Activated CD4-positive, alpha-beta T cell treated with anti-CD3 and anti-CD28 coated beads, Interleukin-2, amount 10 ng/mL, durations not matched to agents 7 days and 5 days (primary cell): ENCODE measurements around the gene FAM222A. TPM values are rescaled to one million over a fixed set of nuclear protein-coding genes. Genes with fewer than 3 reads are reported as not detected.

Experiments
- CTCF ChIA-PET: fragments of 350-600 bp; sonication (Branson Sonifier 250); formaldehyde crosslinking; loops from one replicate; lab custom pipeline; 2021; ENCODE audit warnings: antibody characterized with exemption; lab: Charles Lee
- POLR2A ChIA-PET: fragments of 350-600 bp; sonication (Branson Sonifier 250); formaldehyde crosslinking; loops from one replicate; lab custom pipeline; 2021; ENCODE audit warnings: antibody characterized with exemption; lab: Charles Lee
- DNase-seq: peaks from one replicate; pipeline ENCODE4 v3.0.0-alpha.2; 2020
- H3K27ac Mint-ChIP-seq: one replicate; pipeline ENCODE4 v1.8.0; 2021; ENCODE audit warnings: mild to moderate bottlenecking, moderate library complexity, mixed read lengths
- H3K27me3 Mint-ChIP-seq: one replicate; pipeline ENCODE4 v1.8.0; 2021; ENCODE audit warnings: mixed read lengths
- H3K36me3 Mint-ChIP-seq: one replicate; pipeline ENCODE4 v1.8.0; 2021; ENCODE audit warnings: low read depth, mixed read lengths
- H3K4me1 Mint-ChIP-seq: one replicate; pipeline ENCODE4 v1.8.0; 2021; ENCODE audit warnings: mixed read lengths
- H3K4me3 Mint-ChIP-seq: one replicate; pipeline ENCODE4 v1.8.0; 2021; ENCODE audit warnings: mild to moderate bottlenecking, moderate library complexity, mixed read lengths
- H3K9me3 Mint-ChIP-seq: one replicate; pipeline ENCODE4 v1.8.0; 2021; ENCODE audit warnings: mixed read lengths
- total RNA-seq, 2 experiments: library from RNA; stranded (reverse); gene quantifications; one replicate each; pipeline ENCODE4 v1.2.3, GENCODE V29; 2021

Gene FAM222A
- total RNA-seq, 2 experiments from 2014 or later = 0.52 to 0.73 TPM

GRCh38 chr12:109732321-109733305, 19.0 kb downstream of the FAM222A start:
- no peak overlapping the region for H3K4me3 Mint-ChIP-seq
- no peak for DNase-seq
- H3K27me3 Mint-ChIP-seq = peaks cover 16% of the 10 kb centered on the region
- H3K27ac Mint-ChIP-seq = no peak overlapping the region
- ChIA-PET CTCF (interaction anchor here (1.2 kb wide), 1 partner anchor 26 kb away, joined by 4 read pairs; no protein-coding TSS in a partner anchor), POLR2A (no interaction called here)
- H3K4me1 Mint-ChIP-seq = no peaks in the 10 kb centered on the region
- no peaks in the 10 kb centered on the region for H3K36me3 Mint-ChIP-seq
- no peaks in the 10 kb centered on the region for H3K9me3 Mint-ChIP-seq

DNA sequence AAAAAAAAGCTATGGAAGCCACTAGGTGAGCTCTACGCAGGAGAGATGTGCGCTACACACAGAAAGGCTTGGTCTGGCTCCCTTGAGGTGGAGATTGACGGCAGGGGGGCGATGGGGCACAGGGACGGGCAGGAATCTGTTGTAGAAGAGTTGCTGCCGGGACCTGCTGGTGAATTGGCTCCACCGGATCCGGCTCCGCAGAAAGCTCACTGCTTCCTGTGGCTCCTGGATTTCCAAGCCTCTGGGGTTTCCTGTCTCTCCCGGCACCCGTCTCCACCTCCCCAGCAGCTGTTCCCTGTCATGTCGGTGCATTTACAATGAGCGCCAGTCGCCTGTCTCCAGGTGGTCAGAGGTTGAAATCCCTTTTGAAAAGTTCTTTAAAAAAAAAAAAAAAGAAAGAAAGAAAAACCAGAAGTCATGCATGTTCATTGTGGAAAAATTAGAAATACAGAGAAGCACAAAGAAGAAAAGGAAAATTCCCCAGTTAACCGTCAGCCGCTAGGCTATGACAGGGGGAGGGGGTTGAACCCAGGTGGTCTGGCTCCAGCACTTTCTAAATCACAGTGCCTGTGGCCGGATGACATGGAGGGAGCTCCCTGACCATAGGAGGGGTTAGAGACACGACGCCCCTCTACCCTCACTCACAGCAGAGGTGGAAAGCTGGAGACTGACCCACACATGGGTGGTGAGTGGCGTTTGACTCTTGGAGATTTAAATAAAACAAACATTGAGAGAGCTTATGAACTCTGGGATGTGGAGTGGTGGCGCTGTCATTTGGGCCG, 20.8 kb downstream of the FAM222A start:
- no peak for DNase-seq
- POLR2A ChIA-PET = no interaction called here
- Mint-ChIP-seq H3K9me3 (no peaks in the 10 kb centered on the region), H3K27ac (no peak overlapping the region), H3K4me1 (no peaks in the 10 kb centered on the region), H3K4me3 (no peak overlapping the region), H3K27me3 (peaks cover 17% of the 10 kb centered on the region), H3K36me3 (no peaks in the 10 kb centered on the region)
- CTCF ChIA-PET = interaction anchor here (0.6 to 1.2 kb wide), 7 partner anchors 8 to 444 kb away, joined by 3 to 4 read pairs (median 3); no protein-coding TSS in a partner anchor

GRCh38 chr12:109735051-109735521, 21.5 kb downstream of the FAM222A start:
- no peaks in the 10 kb centered on the region for H3K4me1 Mint-ChIP-seq
- H3K4me3 Mint-ChIP-seq = no peak overlapping the region
- no peak for DNase-seq
- POLR2A ChIA-PET = no interaction called here
- no peaks in the 10 kb centered on the region for H3K9me3 Mint-ChIP-seq
- H3K36me3 Mint-ChIP-seq = no peaks in the 10 kb centered on the region
- H3K27ac Mint-ChIP-seq = peak overlapping the region; percentile 13
- CTCF ChIA-PET = interaction anchor here (1.2 kb wide), 1 partner anchor 15 kb away, joined by 3 read pairs; no protein-coding TSS in a partner anchor
- H3K27me3 Mint-ChIP-seq = peaks cover 17% of the 10 kb centered on the region

- peaks cover 17% of the 10 kb centered on the region for H3K27me3 Mint-ChIP-seq
- H3K9me3 Mint-ChIP-seq = no peaks in the 10 kb centered on the region
- H3K4me1 Mint-ChIP-seq = no peaks in the 10 kb centered on the region
- no peaks in the 10 kb centered on the region for H3K36me3 Mint-ChIP-seq
- DNase-seq = no peak
- ChIA-PET CTCF (interaction anchor here (0.6 to 1.3 kb wide), 2 partner anchors 119 to 217 kb away, joined by 3 read pairs; no protein-coding TSS in a partner anchor), POLR2A (no interaction called here)
- no peak overlapping the region for H3K4me3 Mint-ChIP-seq
- no peak overlapping the region for H3K27ac Mint-ChIP-seq
These were observed 22.4 kb downstream of the FAM222A start for GRCh38 chr12:109735825-109736551.

GRCh38 chr12:109736552-109737108, 23.0 kb downstream of the FAM222A start:
- H3K27me3 Mint-ChIP-seq = peaks cover 17% of the 10 kb centered on the region
- CTCF ChIA-PET = interaction anchor here (1.3 kb wide), 1 partner anchor 218 kb away, joined by 3 read pairs; no protein-coding TSS in a partner anchor
- H3K27ac Mint-ChIP-seq = no peak overlapping the region
- H3K9me3 Mint-ChIP-seq = no peaks in the 10 kb centered on the region
- POLR2A ChIA-PET = no interaction called here
- H3K4me1 Mint-ChIP-seq = no peaks in the 10 kb centered on the region
- H3K36me3 Mint-ChIP-seq = no peaks in the 10 kb centered on the region
- peak; percentile 33 for DNase-seq
- H3K4me3 Mint-ChIP-seq = no peak overlapping the region

DNA sequence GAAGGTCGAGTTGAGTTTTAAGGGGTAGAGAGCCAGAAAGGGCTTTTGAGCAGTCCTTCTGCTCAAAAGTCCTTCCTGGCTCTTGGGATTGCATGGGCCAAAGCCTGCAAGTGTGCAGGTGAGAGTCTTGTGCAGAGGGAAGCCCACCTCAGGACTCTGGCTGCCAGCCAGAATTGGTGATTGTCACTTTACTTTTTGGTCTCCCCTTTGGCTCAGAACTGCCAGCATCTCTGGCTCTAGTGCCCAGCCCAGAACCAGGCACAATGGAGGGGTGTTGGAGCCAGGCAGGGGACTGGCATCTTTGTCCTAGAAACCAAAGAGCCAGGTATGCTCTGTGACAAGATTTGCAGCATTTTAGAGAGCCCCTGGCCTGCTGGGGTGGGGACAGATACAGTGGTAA, 23.5 kb downstream of the FAM222A start:
- DNase-seq = no peak
- Mint-ChIP-seq H3K36me3 (no peaks in the 10 kb centered on the region), H3K4me3 (no peak overlapping the region), H3K4me1 (no peaks in the 10 kb centered on the region), H3K9me3 (no peaks in the 10 kb centered on the region), H3K27me3 (peaks cover 17% of the 10 kb centered on the region), H3K27ac (no peak overlapping the region)
- ChIA-PET CTCF (interaction anchor here (0.6 to 1.3 kb wide), 2 partner anchors 218 to 1610 kb away, joined by 3 to 6 read pairs; no protein-coding TSS in a partner anchor), POLR2A (no interaction called here)

DNA sequence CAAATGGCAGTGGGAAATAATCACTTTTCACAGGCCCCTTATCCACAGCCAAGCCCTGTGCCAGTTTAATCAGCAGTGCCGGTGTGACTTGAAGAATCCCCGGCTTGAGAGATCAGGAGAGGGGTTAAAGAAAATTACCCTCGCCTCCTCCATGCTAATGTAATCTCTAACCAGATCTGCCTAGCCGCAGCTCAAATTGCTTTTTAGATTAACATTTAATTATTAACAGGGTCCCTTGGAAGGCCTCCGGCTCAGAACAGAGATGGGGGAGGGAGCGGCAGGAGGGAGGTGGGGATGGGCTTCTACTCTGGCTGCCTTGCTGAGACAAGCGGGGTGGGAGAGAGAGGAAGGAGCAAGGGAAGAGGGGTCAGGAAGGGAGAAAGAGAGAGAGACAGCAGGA, 24.0 kb downstream of the FAM222A start:
- H3K4me3 Mint-ChIP-seq = no peak overlapping the region
- no peak overlapping the region for H3K27ac Mint-ChIP-seq
- ChIA-PET CTCF (interaction anchor here (0.6 to 1.6 kb wide), 2 partner anchors 12 to 1610 kb away, joined by 3 to 6 read pairs; no protein-coding TSS in a partner anchor), POLR2A (no interaction called here)
- no peaks in the 10 kb centered on the region for H3K36me3 Mint-ChIP-seq
- DNase-seq = no peak
- no peaks in the 10 kb centered on the region for H3K9me3 Mint-ChIP-seq
- H3K27me3 Mint-ChIP-seq = peaks cover 17% of the 10 kb centered on the region
- H3K4me1 Mint-ChIP-seq = no peaks in the 10 kb centered on the region

GRCh38 chr12:109738209-109738608, 24.6 kb downstream of the FAM222A start:
- CTCF ChIA-PET = interaction anchor here (1.6 kb wide), 1 partner anchor 13 kb away, joined by 3 read pairs; no protein-coding TSS in a partner anchor
- no peak for DNase-seq
- peaks cover 17% of the 10 kb centered on the region for H3K27me3 Mint-ChIP-seq
- H3K9me3 Mint-ChIP-seq = no peaks in the 10 kb centered on the region
- H3K27ac Mint-ChIP-seq = no peak overlapping the region
- no peaks in the 10 kb centered on the region for H3K36me3 Mint-ChIP-seq
- no peaks in the 10 kb centered on the region for H3K4me1 Mint-ChIP-seq
- POLR2A ChIA-PET = no interaction called here
- H3K4me3 Mint-ChIP-seq = no peak overlapping the region

DNA sequence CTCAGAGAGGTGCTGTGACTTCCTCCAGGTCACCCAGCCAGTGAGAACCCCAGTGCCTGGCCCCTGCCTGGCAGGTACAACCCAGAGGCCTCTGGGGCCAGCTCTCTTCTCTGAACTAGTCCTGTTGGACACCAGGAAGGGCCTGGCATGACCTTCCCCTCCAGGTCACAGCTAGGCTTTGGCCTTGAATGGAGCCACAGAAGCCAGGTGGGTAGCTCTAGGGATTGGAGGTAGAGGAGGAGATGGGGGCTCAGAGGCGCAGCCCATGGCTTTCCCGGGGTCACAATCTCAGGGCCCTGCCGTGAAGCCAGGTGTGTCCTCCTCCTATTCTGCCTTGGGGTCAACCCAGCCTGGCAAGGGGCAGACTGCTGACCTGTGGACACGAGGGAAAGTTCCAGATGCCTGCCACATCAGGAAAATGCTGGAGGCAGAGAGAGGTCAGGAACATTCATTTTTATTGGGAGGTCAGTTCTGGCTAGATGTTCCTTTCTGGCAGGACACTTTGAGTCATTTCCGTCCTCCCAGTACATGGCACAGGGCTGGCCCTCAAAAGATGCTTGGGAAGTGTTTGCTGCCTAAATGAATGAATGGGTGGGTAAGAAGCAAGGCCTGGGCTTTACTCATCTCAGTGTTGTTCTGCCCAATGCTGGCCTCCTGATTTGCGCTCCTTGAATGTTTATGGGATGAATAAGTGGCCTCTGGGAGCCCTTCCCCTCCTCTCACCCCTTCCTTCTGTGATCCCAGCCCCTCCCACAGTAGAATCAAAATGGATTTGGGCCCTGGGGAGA, 25.4 kb downstream of the FAM222A start:
- Mint-ChIP-seq H3K4me3 (no peak overlapping the region), H3K36me3 (no peaks in the 10 kb centered on the region), H3K4me1 (no peaks in the 10 kb centered on the region), H3K27ac (no peak overlapping the region), H3K9me3 (no peaks in the 10 kb centered on the region), H3K27me3 (peaks cover 17% of the 10 kb centered on the region)
- POLR2A ChIA-PET = no interaction called here
- CTCF ChIA-PET = interaction anchor here (1.4 to 1.6 kb wide), 2 partner anchors 14 to 15 kb away, joined by 3 read pairs; no protein-coding TSS in a partner anchor
- DNase-seq = no peak

- ChIA-PET POLR2A (no interaction called here), CTCF (interaction anchor here (0.6 to 1.4 kb wide), 2 partner anchors 14 to 325 kb away, joined by 3 read pairs; no protein-coding TSS in a partner anchor)
- Mint-ChIP-seq H3K27me3 (peaks cover 12% of the 10 kb centered on the region), H3K4me1 (no peaks in the 10 kb centered on the region), H3K36me3 (no peaks in the 10 kb centered on the region), H3K27ac (no peak overlapping the region), H3K4me3 (no peak overlapping the region), H3K9me3 (no peaks in the 10 kb centered on the region)
- DNase-seq = no peak
These were observed 26.4 kb downstream of the FAM222A start for GRCh38 chr12:109739747-109740693.
